Neural cell (in vitro differentiated cells): ENCODE data around the gene TSEN34.
"Not testable (repeated sequence)": the region's sequence is repeated elsewhere in the genome, so short reads cannot be mapped to it uniquely, and the experiment has no call there.

ENCODE experiments used
- CTCF ChIP-seq: fragments of 450-650 bp; IDR thresholded peaks from 2 replicates; pipeline ENCODE4 v1.5.1; 2014; ENCODE audit warnings: antibody characterized with exemption, mild to moderate bottlenecking, moderate library complexity; ENCODE audit not compliant: poor library complexity, severe bottlenecking
- RAD21 ChIP-seq: fragments of 450-650 bp; conservative IDR thresholded peaks from 2 replicates; pipeline ENCODE4 v1.6.1; 2014; ENCODE audit warnings: antibody characterized with exemption, mild to moderate bottlenecking, moderate library complexity

GRCh38 chr19:54171736-54172431 lies 19.2 kb upstream of the TSEN34 start:
- not testable (repeated sequence) for TF ChIP-seq CTCF, RAD21
